Mesenteric fat pad (tissue), 1 donor: ENCODE results near the gene ELMO1. TPM values are rescaled to one million over a fixed set of nuclear protein-coding genes. Genes with fewer than 3 reads are reported as not detected.

Experiments
- DNase-seq: peaks from one replicate; pipeline ENCODE4 v3.0.0-alpha.2; 2020; ENCODE audit warnings: low spot score
- total RNA-seq: library from RNA; stranded (reverse); fragmentation: NEBNext Ultra II Directional; extraction: Animal tissue kit (Norgen Biotek cat#: 25700); gene quantifications from one replicate; pipeline ENCODE4 v1.2.1, GENCODE V29; 2021
- donor health status: DM: yes; HTN: yes; CAD: no.

The ELMO1 gene
- total RNA-seq, 1 donor from 2014 or later: 48.9 TPM

DNA sequence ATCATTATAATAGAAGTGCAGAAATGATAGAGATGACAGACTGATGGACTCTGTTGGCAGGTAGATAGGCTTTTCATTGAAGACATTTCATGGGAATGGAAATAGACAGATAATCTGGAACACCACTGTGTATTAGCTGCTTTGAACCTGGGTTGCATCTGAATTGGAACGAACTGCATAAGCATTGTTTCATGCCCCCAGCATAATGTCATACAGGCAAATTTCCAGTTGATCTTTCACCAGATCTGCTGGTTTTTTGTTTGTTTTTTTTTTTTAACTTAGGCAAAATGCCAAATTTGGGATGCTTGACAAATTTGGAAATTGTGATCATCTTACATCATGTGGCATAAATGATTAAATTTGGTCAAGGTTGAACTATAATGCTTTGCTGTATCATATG is 552.2 kb downstream of the ELMO1 start:
- no peak for DNase-seq

DNA sequence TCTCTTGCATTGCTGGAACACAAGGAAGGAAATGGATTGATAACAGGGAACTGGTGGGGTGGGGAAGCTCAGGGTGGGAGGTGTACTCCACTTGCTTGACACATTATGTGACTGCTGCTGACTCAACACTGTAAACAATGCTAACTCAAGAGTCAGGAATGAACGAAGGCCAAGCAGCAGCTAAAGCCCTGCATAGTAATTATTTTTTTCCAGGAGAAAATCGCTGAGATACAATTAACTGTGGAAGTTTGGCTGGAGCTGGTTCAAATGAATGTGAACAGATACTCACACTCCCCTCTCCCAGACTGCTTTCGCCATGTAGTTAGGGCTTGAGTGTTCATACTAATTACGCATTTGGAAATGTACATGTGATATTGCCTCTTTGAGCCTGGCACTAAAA is 553.5 kb downstream of the ELMO1 start:
- no peak for DNase-seq

DNA sequence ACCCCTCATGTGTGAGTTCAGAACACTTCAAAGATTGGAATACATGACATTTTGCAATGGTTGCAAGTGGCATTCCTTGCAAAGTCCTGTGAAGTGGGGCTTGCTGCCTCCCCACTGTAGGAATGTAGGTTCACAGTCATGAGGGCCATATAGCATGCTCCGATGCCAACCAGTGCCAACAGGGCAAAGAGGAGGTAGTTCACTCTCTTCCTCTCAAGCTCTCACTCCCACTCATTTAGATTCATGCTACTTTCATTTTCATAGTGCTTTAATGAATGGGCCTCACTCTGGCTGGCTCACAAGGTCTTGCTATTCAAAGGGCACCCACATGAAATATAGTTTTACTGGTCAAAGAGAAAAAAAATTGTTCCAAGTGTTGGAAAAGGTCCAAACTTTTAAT is 554.5 kb downstream of the ELMO1 start:
- DNase-seq: no peak

DNA sequence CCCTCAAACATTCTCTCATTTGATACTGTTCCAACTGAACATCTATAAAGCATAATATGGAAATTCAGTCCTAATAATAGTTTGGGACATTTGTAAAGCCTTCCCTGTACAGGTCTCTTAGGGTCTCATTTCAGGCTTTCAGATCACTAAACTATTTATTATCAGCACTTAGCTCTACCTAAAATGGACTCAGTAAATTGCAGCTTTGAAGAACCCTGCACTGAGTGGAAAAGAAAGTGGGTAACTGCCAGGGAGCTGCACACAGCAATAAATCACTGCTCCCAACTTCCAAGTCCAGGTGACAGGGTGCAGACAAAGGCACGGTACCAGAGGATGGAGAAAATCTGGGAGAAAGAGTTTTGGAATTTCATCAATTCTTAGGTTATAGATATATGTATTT is 559.5 kb downstream of the ELMO1 start:
- no peak for DNase-seq

DNA sequence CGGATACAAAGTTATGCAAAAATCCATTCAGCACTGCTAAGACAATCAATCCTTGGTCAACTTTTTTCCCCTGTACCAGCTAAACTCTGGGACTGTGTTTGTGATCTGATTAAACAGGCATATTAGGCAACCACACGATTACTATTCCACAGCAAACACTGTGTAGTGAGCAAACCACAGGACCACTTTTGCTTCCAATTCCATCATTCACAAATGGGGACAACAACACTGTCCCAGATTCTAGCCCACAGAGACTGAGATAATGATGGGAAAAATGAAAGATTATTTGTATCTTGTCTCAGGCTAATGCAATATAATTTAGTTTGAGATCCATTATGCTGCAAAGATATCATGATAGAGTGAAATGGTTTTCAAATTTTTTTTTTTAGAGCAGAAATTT is 560.7 kb downstream of the ELMO1 start:
- no peak for DNase-seq

DNA sequence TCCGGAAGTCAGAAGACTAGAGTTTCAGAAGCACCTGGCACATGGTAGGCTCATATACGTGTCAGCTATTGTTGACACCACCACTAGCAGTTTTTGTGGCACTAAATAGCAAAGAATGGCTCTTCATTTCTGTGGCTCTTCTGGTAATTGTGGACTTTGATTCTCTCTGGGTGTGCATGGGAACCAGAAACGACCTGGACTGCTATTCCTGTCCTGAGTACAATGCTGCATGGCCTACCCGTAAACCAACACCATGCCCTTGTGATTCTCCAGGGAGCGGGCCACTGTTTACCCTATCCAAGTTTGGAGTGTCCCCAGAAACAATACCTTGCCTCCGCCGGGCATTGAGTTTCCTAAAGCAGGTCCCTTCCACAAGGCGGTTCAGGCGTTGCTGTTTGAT is 561.4 kb downstream of the ELMO1 start:
- no peak for DNase-seq

DNA sequence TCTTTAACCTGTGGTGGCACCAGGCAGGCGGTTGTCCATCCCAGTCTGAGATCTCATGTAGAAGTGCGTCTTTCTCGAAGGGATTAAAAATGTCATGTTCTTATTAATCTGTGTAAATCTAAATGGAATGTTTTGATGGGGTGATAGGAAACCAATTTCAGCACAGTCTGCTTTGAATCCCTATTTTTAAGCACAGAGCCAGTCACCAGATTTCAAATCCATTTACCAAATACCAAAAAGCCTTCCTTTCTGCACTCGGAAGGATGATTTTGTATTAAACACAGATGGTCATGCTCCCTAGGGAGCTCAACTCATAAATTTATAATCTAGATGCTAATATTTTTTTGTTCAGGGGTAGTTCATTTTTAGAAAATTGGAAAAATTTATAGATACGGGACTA is 563.8 kb downstream of the ELMO1 start:
- no peak for DNase-seq

DNA sequence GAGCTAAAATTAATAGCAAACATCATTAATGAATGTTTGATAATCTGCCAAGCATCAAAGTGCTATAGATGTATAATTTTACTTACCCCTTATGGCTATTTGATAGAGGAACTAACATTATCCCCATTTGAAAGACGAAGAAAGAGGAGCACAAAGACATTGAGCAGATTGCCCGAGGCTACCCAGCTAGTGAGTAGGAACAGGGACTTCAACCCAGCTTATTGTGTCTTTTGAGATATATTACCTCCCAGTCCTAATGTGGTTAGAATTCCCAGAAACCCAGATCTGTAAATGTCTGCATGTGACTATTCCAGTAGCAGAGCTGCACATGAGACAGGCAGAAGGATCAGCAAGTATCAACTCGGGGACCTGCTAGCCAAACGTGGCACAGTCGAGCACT is 564.3 kb downstream of the ELMO1 start:
- DNase-seq: no peak

DNA sequence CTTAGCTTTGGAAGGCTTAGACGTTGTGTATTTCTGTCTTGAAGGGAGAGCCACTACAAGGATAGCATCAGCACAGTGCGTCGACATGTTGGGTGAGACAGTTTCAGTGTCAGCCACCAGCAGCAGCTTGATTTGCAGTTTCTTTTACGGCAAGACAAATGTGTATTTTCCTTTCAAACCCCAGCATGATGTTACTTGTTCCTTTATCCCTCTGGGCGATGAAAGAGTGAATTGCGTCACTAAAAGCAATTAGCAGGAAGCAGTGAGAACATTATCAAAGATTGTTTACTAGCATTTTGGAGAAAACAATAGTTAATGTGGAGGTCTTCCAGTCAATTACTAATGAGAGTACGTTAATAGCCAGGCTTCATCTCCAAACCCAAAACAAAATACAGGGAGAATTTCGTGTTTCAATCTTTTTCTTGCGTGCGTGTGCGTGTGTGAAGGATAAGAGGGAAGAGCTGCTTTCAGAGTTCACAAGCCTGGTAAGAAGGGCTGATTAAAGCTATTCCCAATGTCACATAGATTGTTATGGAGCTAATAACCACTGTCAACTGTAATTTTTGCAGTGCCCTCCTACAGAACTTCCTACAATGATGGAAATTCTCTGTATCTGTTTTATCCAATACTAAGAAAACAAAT is 567.3 kb downstream of the ELMO1 start:
- DNase-seq: no peak

DNA sequence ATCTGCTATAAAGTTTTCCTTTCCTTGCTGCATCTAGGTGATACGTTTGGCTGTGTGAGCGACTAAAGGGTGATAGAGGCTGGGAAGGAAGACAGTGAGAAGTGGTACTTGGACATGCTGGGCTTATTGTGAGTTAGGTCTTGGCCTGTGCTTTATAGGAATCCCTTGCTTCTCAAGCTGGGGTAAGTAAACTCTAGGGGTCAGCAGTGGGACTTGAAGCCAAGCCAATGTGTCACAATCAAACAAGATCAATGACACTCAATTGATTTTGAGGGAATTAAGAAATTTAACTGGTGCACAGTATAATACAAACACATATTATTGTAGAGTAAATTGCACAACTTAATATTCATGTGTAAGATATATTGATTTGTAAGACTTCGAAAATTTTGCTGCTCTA is 568.6 kb downstream of the ELMO1 start:
- no peak for DNase-seq

DNA sequence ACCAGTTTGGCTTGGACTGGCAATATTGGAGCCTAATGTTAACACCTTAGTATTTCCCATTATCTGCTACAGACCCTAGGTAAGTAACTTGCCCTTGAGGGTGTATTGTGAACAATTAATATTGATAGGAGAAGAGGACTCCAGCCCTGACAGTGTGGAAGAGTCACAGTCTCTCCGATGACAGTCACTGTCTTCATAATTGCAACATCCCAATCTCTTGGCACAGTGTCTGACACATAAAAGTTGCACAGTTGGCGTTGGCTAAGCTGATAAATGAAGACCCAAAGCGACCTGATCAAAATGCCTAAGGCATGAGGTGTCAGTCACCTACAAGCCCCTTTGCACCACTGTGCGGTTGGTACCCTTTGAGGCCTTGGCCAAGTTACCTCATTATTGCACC is 569.6 kb downstream of the ELMO1 start:
- no peak for DNase-seq

DNA sequence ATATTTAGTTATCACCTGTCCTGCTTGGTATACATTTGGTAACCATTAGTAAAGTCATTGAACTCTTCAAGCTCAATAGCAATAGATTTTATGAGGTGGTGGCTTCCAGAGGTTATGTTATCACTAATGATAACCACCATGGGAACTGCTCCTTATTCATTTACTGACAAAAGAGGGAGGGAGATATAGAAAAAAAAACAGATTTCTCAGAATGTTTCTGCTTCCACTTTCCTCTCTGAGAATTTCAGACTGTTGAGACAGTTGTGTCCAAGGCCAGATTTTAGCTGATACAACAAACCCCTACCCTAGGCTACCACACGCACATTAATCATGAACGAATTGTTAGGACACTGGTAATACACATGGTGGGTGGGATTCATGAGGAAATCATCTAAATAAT is 570.4 kb downstream of the ELMO1 start:
- no peak for DNase-seq

DNA sequence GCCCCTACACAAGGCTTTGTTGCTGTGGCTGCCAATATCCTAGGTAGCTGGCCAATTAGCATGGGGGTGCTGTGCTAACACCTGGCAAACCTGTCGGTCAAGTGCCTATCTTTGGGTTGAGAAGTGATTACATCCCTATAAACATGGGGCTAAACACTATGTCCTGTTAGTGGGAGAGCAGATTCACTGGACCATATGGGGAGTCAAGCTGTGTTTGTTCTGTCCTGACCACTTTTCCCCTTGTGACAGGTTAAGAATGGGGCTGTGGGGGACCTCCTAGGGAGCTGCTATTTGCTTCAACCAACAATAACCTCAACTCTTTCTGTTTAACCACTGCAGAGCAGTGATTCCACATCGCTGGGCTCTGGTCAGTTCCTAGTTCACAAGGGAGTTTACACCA is 572.9 kb downstream of the ELMO1 start:
- no peak for DNase-seq

DNA sequence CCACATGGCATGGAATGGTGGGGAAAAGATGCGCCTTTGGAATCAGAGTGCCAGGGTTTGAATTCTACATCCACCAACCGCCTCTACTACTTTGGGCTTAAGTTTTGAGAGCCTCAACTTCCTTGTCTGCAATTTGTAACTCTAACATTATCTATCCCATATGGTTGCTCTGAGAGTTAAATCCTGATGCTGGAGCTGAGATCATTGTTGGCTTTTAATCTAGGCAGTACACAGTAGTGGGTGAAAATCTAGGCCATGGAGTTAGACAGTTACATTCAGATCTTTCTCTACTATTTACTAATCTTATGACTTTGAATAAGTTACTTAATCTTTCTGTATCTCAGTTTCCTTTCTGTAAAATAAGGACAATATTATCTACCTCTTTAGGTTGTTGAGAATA is 574.6 kb downstream of the ELMO1 start:
- no peak for DNase-seq

DNA sequence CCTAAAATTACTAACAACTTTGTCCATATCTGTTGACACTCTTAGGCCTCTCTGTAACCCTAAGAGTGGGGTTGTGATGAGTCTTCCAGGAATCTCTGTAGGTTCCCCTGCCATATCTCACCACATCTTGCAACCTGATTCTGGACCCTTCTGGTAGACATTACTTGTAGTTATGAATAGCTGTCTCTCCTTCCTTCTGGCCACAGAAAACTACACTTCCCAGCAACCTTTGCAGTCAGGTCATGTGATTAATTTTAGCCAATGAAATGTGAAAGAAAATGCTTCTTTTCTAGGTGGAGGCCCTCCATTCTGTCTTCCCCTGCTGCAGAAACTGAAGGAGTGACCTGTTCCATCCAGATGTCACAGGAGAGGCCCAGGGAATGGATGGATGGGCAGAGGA is 576.8 kb downstream of the ELMO1 start:
- DNase-seq: no peak

DNA sequence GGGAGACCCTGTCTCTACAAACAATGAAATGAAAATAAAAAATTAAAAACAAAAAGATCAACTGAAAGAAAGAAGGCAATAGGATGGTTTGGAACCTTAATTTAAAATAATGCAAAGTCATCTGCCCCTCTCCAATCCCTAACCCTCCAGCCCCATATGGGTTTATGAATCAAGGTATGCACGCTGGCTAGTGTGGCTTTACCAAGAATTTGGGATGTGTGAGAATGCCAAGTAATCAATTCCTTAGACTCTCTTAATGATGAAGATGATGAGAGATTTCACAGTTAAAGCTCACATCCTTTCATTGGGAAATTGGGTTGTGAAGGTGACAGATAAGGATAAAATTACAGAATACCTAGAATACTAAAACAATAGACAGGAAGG is 577.3 kb downstream of the ELMO1 start:
- no peak for DNase-seq

DNA sequence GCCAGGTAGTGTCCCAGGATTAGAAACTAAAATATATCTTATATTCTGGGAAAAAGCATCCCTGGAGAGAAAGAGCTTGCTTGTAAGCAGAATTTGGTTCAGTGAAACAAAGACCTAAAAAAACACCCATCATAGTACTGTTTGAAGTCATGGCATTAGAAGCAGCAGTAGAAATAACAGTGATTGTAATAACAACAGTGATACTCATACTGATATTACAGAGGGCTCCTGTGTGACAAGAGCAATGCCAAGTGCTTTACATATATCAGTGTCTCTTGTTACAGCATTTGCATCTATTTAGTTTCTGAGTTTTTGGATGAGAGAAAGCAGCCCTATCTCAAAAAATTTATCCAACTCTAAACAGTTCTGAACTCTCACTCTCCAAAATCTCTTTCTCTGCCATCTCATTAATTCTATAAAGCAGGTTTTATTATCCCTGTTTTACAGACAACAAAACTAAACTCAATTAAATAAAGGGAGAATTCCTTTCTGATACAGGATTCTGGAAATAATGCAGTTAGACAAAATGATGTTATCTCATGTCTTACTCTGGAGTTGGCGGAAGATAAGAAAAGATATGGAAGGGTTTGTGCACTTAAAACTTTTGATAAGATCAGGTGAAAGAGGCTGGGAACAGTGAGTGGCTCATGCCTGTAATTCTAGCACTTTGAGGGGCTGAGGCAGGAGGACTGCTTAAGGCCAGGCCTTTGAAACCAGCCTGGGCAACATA is 577.9 kb downstream of the ELMO1 start:
- no peak for DNase-seq

DNA sequence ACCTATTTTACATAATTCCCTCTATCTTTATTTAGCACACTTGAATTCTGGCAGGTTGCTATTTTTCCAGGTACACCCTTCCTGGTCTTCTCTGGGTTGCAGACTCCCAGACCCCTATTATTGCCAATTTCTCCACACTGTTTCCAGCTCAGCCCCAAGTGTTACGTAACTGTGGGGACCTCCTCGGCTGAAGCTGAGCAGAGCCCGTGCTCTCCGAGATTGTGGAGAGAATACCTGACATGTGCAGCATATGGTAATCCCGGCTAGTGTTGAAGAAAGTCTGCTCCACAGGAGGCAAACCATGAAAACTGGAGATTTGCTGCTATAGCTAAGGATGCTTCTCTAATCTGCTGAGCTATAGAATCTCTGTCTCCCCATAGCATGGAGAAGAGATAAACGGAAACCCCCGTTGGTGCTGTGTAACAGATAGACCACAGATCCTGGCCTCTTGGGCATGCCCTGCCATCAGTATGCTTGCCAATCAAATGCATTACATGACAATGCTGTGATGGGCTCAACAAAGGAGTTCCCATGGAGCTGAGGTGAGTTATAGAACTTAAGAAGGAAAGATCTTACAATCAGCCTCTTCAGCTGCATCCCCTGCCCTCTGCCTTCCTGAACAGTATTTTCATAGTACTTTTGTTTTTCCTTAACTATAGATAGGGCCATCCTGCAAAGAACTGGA is 579.8 kb downstream of the ELMO1 start:
- no peak for DNase-seq

DNA sequence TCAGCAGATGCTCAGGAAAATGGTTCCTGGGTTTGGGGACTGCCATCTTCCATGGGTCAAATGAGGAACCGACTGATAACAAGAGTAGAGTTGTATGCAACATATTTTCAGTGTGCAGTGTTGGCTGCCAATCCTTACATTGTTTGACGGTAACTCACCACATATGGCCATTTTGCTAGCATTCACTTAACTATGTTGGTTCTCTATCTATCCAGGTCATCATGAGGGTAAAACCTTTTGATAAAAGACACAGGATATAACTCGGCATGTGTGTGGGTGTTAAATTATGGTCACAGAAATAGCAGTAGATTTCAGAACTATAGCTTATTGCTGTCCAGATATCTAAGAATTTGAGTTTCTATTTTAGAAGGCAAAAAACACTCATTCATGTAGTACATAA is 583.6 kb downstream of the ELMO1 start:
- no peak for DNase-seq

DNA sequence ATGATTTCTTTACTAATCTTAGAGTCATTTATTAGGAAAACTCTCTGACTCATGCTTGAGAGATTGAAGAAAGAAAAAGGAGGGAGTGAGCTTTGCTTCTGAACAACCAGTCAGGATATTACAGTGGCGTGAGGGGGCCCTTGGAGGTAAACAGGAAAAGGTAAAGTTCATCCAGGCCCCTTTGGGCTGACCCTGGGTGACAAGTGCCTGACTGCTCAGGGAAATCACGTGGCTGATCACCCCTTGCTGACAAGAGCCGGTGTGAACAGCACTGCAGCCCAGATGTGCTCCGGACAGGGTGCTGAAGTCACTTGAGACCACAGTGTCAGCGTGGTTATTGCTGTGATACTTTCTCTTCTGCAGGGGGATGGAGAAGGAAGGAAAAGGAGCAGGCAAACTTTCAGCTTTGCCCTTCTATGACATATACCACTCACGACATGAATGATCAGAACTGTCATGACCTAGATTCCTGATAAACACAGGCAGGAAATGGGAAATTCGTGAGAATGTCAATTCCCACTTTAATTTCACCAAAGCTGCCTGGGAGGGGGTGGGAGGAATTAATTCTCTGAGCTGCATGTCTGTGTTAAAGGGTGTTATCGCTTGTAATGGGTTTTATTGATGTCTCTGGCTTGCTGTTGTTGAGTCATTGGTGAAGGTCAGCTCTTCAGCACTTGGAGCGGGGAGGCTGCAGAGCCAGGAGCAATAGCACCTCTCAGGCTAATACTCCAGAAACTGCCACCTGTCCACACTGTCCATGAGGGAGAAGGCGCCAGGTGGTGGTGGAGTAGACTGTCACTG is 584.6 kb downstream of the ELMO1 start:
- no peak for DNase-seq

DNA sequence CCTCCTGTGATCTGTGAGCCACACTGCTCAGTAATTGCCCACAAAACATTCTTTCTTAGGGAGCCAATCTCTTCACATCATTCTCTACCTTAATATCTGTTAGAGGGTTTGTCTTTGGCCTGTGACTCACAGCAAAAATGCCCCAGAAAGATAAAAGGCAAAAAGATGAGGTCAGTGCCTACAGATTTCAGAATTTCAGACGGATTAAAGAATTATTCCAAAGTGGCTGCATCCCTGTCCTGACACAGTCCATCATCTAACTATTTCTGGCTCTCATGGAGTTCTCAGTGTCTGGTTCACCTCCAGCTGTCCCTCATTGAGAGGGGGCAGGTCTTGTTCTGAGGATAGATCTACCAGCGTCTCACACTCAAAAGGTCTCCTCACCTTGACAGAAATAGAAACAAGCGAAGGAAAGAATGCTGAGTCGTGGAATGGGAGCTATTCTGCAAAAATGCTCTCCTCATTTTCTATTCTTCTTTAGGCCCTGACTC is 585.8 kb downstream of the ELMO1 start:
- DNase-seq: no peak

DNA sequence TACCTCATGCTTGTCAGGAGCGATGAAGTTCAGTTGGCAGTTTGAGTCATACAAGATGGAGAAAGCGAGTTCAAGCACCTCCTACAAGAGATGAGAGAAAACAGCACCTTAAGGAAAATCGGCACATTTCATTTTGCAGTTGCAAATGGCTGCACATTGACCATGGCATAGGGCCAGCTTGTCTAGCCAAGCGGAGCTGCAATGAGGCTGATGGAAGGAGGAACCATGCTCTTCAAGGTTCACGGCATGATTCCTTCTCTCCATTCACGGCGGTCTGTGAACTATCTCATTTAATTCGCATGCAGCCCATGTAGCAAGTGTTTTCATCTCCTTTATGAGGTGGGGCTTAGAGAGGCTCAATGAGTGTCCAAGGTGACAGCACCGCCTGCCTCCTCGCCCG is 587.0 kb downstream of the ELMO1 start:
- no peak for DNase-seq
